Breast epithelium (tissue), 4 donors: Measurements from ENCODE around the gene PLXNA4. TPM values are rescaled to one million over a fixed set of nuclear protein-coding genes. Genes with fewer than 3 reads are reported as not detected.

Experiments used
- DNase-seq, 2 donors: peaks; one replicate each; pipeline ENCODE4 v3.0.0-alpha.2; 2019; ENCODE audit warnings: low spot score in 2 of 2
- H3K27ac ChIP-seq, 2 donors: fragments of 200-600 bp; sonication (generic) in 1 of 2; one replicate each; pipeline ENCODE4 v1.5.1; 2016 to 2019; ENCODE audit warnings: mild to moderate bottlenecking in 1 of 2
- H3K27me3 ChIP-seq, 2 donors: fragments of 200-600 bp; sonication (generic) in 1 of 2; one replicate each; pipeline versions ENCODE4 v1.5.1 to v1.6.0; 2017 to 2019; ENCODE audit warnings: control low read depth in 1 of 2, mild to moderate bottlenecking in 1 of 2
- H3K36me3 ChIP-seq: fragments of 200-600 bp; one replicate; pipeline ENCODE4 v1.5.1; 2019
- H3K4me1 ChIP-seq, 2 donors: fragments of 200-600 bp; sonication (generic); one replicate each; pipeline ENCODE4 v1.5.1; 2016 to 2019; ENCODE audit warnings: control low read depth in 1 of 2
- H3K4me3 ChIP-seq, 3 donors: fragments of 200-600 bp; sonication (generic); 1 replicate in 2 of 3; 2 replicates in 1 of 3; pipeline ENCODE4 v1.5.1; 2016 to 2019; ENCODE audit warnings: mild to moderate bottlenecking in 3 of 3, moderate library complexity in 2 of 3
- H3K9me3 ChIP-seq, 2 donors: fragments of 200-600 bp; sonication (generic) in 1 of 2; one replicate each; pipeline ENCODE4 v1.5.1; 2016 to 2019; ENCODE audit warnings: control low read depth in 1 of 2
- POLR2A ChIP-seq: fragments of 450-650 bp; IDR thresholded peaks from one replicate; pipeline ENCODE4 v1.6.1; 2016; ENCODE audit warnings: antibody characterized with exemption, mild to moderate bottlenecking, moderate library complexity
- POLR2AphosphoS5 ChIP-seq, 3 donors: sonication (generic); formaldehyde crosslinking; IDR thresholded peaks; one replicate each; pipeline ENCODE4 v1.6.1; 2017; ENCODE audit warnings: antibody characterized with exemption in 3 of 3
- intact Hi-C: fragments of 100-400 bp; cut with DNase I; formaldehyde crosslinking; loops from one replicate; pipeline ENCODE4 v1.15.1; 2023; ENCODE audit warnings: low total_unique reads
- total RNA-seq, 3 donors: library from RNA; depleted of rRNA; stranded (reverse); fragments of >200 nt; gene quantifications; one replicate each; pipeline ENCODE4 v1.1.0, GENCODE V29; 2016
- TF ChIP-seq, protein P1 (sequence below), 3 donors: fragments of 450-650 bp; IDR thresholded peaks; one replicate each; pipeline ENCODE4 v1.5.1; 2016 to 2017; ENCODE audit warnings: antibody characterized with exemption in 3 of 3, mild to moderate bottlenecking in 3 of 3, moderate library complexity in 3 of 3

PLXNA4 gene
- total RNA-seq, 3 donors from 2014 or later = 7.2 to 32.5 (median 26.2) TPM

DNA sequence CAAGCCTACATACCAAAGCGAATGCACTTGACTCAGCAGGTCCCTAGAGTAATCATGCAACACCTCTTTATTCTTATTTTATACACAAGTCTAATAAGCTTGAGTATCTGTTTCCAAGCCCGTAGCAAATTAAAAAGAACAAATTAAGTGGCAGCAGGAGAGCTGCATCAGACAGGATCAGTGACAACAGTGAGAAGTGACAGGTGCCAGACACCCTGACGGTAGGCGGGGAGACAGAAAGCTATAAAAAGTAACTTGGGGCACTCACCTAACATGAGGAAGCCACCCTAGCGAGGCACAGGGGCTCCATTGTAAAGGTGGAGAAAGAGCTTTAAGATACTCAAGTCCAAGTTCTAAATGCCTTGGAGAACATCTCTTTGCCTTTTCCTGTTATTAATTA lies 174.2 kb downstream of the PLXNA4 start:
- Histone ChIP-seq H3K36me3 (no peaks in the 10 kb centered on the region), H3K27ac (peak overlapping the region; percentile 0 to 88), H3K4me3 (peak overlapping the region in 1 of 3 donors; percentile 45), H3K9me3 (no peaks in the 10 kb centered on the region), H3K4me1 (peaks cover 0 to 8% of the 10 kb centered on the region in 2 donors), H3K27me3 (no peaks in the 10 kb centered on the region)
- TF ChIP-seq POLR2A (no peak), POLR2AphosphoS5 (IDR thresholded peaks at IDR 0.05) (no peak)
- TF ChIP-seq, protein P1, sequence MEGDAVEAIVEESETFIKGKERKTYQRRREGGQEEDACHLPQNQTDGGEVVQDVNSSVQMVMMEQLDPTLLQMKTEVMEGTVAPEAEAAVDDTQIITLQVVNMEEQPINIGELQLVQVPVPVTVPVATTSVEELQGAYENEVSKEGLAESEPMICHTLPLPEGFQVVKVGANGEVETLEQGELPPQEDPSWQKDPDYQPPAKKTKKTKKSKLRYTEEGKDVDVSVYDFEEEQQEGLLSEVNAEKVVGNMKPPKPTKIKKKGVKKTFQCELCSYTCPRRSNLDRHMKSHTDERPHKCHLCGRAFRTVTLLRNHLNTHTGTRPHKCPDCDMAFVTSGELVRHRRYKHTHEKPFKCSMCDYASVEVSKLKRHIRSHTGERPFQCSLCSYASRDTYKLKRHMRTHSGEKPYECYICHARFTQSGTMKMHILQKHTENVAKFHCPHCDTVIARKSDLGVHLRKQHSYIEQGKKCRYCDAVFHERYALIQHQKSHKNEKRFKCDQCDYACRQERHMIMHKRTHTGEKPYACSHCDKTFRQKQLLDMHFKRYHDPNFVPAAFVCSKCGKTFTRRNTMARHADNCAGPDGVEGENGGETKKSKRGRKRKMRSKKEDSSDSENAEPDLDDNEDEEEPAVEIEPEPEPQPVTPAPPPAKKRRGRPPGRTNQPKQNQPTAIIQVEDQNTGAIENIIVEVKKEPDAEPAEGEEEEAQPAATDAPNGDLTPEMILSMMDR (IDR thresholded peaks at IDR 0.05) = no peak
- DNase-seq = no peak
- intact Hi-C loops = no loop called here

GRCh38 chr7:132400561-132401142 lies 175.6 kb downstream of the PLXNA4 start:
- H3K9me3 ChIP-seq = no peaks in the 10 kb centered on the region
- H3K4me1 ChIP-seq = peaks cover 0 to 8% of the 10 kb centered on the region in 2 donors
- intact Hi-C loops = no loop called here
- H3K36me3 ChIP-seq = no peaks in the 10 kb centered on the region
- H3K27me3 ChIP-seq = peaks cover 0 to 3% of the 10 kb centered on the region in 2 donors
- H3K27ac ChIP-seq = peak overlapping the region in 1 of 2 donors; percentile 69
- H3K4me3 ChIP-seq = no peak overlapping the region
- DNase-seq = no peak
- TF ChIP-seq POLR2A (no peak), POLR2AphosphoS5 (IDR thresholded peaks at IDR 0.05) (peak in 1 of 3 donors; percentile 32)
- TF ChIP-seq, protein P1 (IDR thresholded peaks at IDR 0.05) = no peak

GRCh38 chr7:132399367-132399766 lies 176.9 kb downstream of the PLXNA4 start:
- intact Hi-C loops = loop anchor here (5.0 kb wide), 1 partner anchor 933 kb away; no protein-coding TSS in a partner anchor
- H3K27ac ChIP-seq = peak overlapping the region in 1 of 2 donors; percentile 69
- no peak overlapping the region for H3K4me3 ChIP-seq
- H3K36me3 ChIP-seq = no peaks in the 10 kb centered on the region
- TF ChIP-seq POLR2A (no peak), POLR2AphosphoS5 (IDR thresholded peaks at IDR 0.05) (no peak)
- TF ChIP-seq, protein P1 (IDR thresholded peaks at IDR 0.05) = no peak
- H3K9me3 ChIP-seq = no peaks in the 10 kb centered on the region
- peaks cover 0 to 3% of the 10 kb centered on the region in 2 donors for H3K27me3 ChIP-seq
- peaks cover 0 to 8% of the 10 kb centered on the region in 2 donors for H3K4me1 ChIP-seq
- DNase-seq = no peak

DNA sequence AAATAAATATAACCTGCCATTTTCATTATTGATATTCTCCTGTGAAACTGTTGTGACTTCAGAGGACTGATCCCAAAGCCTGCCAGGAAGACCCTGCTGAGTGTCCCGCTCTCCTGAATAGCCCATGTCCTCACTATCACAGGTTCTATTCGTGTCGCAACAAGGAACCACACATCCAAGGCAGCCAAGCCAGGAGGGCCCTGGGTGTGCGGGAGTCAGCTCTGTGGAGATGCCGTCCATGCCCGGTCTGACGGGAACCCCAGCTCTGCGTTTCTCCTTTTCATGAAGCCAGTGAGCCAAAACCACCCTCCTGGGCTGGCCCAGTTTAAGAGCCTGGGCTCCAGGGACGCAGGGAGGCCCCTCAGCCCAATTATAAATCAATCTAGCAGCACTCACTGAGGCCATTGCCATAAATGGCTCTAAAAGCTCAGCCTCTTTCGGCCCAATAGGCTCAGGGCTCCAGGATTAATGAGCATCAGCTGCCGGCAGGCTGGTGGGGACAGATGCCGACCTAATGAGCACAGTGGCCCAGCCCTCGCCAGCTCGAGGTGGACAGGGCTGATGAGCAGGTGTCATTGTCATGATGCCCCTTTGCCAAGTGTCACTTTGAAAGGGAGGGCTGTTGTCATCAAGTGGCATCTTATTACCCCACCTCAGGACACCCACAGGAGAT lies 177.9 kb downstream of the PLXNA4 start:
- no peak for DNase-seq
- peaks cover 0 to 8% of the 10 kb centered on the region in 2 donors for H3K4me1 ChIP-seq

More for the DNA sequence above, 177.9 kb downstream of the PLXNA4 start:
- no peaks in the 10 kb centered on the region for H3K9me3 ChIP-seq
- no peak for TF ChIP-seq POLR2A
- TF ChIP-seq, protein P1 (IDR thresholded peaks at IDR 0.05) = no peak
- no peak for TF ChIP-seq POLR2AphosphoS5 (IDR thresholded peaks at IDR 0.05)
- H3K27ac ChIP-seq = peak overlapping the region in 1 of 2 donors; percentile 69
- H3K27me3 ChIP-seq = peaks cover 0 to 3% of the 10 kb centered on the region in 2 donors
- intact Hi-C loops = loop anchor here (1.0 to 5.0 kb wide), 2 partner anchors 34 to 934 kb away; no protein-coding TSS in a partner anchor
- H3K36me3 ChIP-seq = no peaks in the 10 kb centered on the region
- no peak overlapping the region for H3K4me3 ChIP-seq
